A549 (cell line): ENCODE measurements around the gene GDF9. TPM values are rescaled to one million over a fixed set of nuclear protein-coding genes. Genes with fewer than 3 reads are reported as not detected.

ENCODE experiments used
- ATAC-seq, 2 experiments: fragments of 200-7000 bp in 1 of 2; fragments of >200 bp in 1 of 2; cut with Nextera tagmentation in 1 of 2; cut with Tn5 transposase in 1 of 2; 3 replicates each; pipeline versions ENCODE4 v1.8.0 to v1.9.1; 2018 to 2020; ENCODE audit warnings: mild to moderate bottlenecking in 1 of 2, moderate library complexity in 1 of 2
- CTCF ChIA-PET: fragments of 300-600 bp; sonication (Branson Sonifier 250); formaldehyde crosslinking; extraction: SDS; loops from one replicate; lab custom pipeline; 2021; ENCODE audit warnings: antibody characterized with exemption, inconsistent platforms; lab: Yijun Ruan, JAX
- POLR2A ChIA-PET: fragments of 350-600 bp; formaldehyde crosslinking; extraction: SDS; loops from one replicate; lab custom pipeline; 2021; ENCODE audit warnings: antibody characterized with exemption, inconsistent platforms; lab: Yijun Ruan, JAX
- DNase-seq, 2 experiments: peaks; one replicate each; pipeline versions ENCODE4 v3.0.0 to v3.0.0-alpha.2; 2011 to 2016; ENCODE audit warnings: low read depth in 1 of 2, low spot score in 1 of 2
- FAIRE-seq: peaks from 2 replicates; lab custom pipeline; 2011; peaks lifted over from hg19 to GRCh38; lab: Jason Lieb, UNC
- H3K27ac ChIP-seq, 2 experiments: fragments of >200 bp; sonication (Bioruptor Twin); formaldehyde crosslinking; 3 replicates each; pipeline ENCODE4 v1.5.1; 2016 to 2017
- H3K4me1 ChIP-seq: fragments of >200 bp; sonication (Bioruptor Twin); formaldehyde crosslinking; 3 replicates; pipeline ENCODE4 v1.6.1; 2016
- H3K4me2 ChIP-seq: fragments of >200 bp; sonication (Bioruptor Twin); formaldehyde crosslinking; 3 replicates; pipeline ENCODE4 v1.6.1; 2016
- H3K4me3 ChIP-seq: fragments of >200 bp; sonication (Bioruptor Twin); formaldehyde crosslinking; 3 replicates; pipeline ENCODE4 v1.5.1; 2016
- H3K9me3 ChIP-seq: fragments of >200 bp; sonication (Bioruptor Twin); formaldehyde crosslinking; 3 replicates; pipeline ENCODE4 v1.6.1; 2016
- ATOH8 ChIP-seq: fragments of 250-450 bp; sonication (Bioruptor Pico); IDR thresholded peaks from 2 replicates; pipeline ENCODE4 v1.5.0; 2020; ENCODE audit warnings: low read depth, mild to moderate bottlenecking, moderate library complexity
- BHLHE40 ChIP-seq: IDR thresholded peaks from 2 replicates; pipeline ENCODE4 v1.6.1; 2012; ENCODE audit warnings: low read depth, low read length, inconsistent platforms
- CBX2 ChIP-seq: fragments of 200-600 bp; sonication (generic); IDR thresholded peaks from 2 replicates; pipeline ENCODE4 v1.6.1; 2016; ENCODE audit warnings: low read depth, mild to moderate bottlenecking, borderline replicate concordance
- CEBPB ChIP-seq, 2 experiments: fragments of >200 bp in 1 of 2; sonication (Bioruptor Twin) in 1 of 2; formaldehyde crosslinking in 1 of 2; IDR thresholded peaks; 2 replicates each; pipeline ENCODE4 v1.6.1; 2012 to 2016
- CHD4 ChIP-seq: fragments of 200-600 bp; sonication (generic); IDR thresholded peaks from 2 replicates; pipeline ENCODE4 v1.6.1; 2016; ENCODE audit warnings: antibody characterized with exemption, mild to moderate bottlenecking, borderline replicate concordance
- E2F6 ChIP-seq: IDR thresholded peaks from 2 replicates; pipeline ENCODE4 v1.6.1; 2012; ENCODE audit warnings: low read depth, borderline replicate concordance
- EHF ChIP-seq: fragments of 250-450 bp; sonication (Bioruptor Pico); IDR thresholded peaks from 2 replicates; pipeline ENCODE4 v1.5.0; 2020; ENCODE audit warnings: mild to moderate bottlenecking
- EHMT2 ChIP-seq: fragments of 200-600 bp; sonication (generic); IDR thresholded peaks from 2 replicates; pipeline ENCODE4 v1.6.1; 2016; ENCODE audit warnings: antibody characterized with exemption, low read depth, mild to moderate bottlenecking, moderate library complexity
- ELK1 ChIP-seq: fragments of 150-350 bp; IDR thresholded peaks from 2 replicates; pipeline ENCODE4 v1.6.1; 2014; ENCODE audit warnings: low read depth, mild to moderate bottlenecking, low read length
- EP300 ChIP-seq, 2 experiments: fragments of >200 bp; sonication (Bioruptor Twin); formaldehyde crosslinking; IDR thresholded peaks; 2 replicates in 1 of 2; 3 replicates in 1 of 2; pipeline ENCODE4 v1.6.1; 2016 to 2017
- FOSL2 ChIP-seq, 2 experiments: fragments of 450-650 bp in 1 of 2; fragments of >200 bp in 1 of 2; sonication (Bioruptor Twin) in 1 of 2; formaldehyde crosslinking; IDR thresholded peaks; 2 replicates each; pipeline versions ENCODE4 v1.5.0 to v1.6.1; 2016 to 2020; ENCODE audit warnings: mild to moderate bottlenecking in 1 of 2, moderate library complexity in 1 of 2
- HDAC2 ChIP-seq: fragments of 200-600 bp; sonication (generic); IDR thresholded peaks from 2 replicates; pipeline ENCODE4 v1.6.1; 2016
- HMGXB4 ChIP-seq: fragments of 250-450 bp; sonication (Bioruptor Pico); IDR thresholded peaks from 2 replicates; pipeline ENCODE4 v1.5.0; 2021; ENCODE audit warnings: mild to moderate bottlenecking, moderate library complexity, borderline replicate concordance
- HOXB5 ChIP-seq: fragments of 250-450 bp; sonication (Bioruptor Pico); IDR thresholded peaks from 2 replicates; pipeline ENCODE4 v1.5.0; 2020; ENCODE audit warnings: mild to moderate bottlenecking, moderate library complexity
- JUN ChIP-seq, 2 experiments: fragments of >200 bp; sonication (Bioruptor Twin); formaldehyde crosslinking; IDR thresholded peaks; 2 replicates in 1 of 2; 3 replicates in 1 of 2; pipeline ENCODE4 v1.6.1; 2016 to 2017
- MAFK ChIP-seq: fragments of 450-650 bp; IDR thresholded peaks from 2 replicates; pipeline ENCODE4 v1.6.1; 2014; ENCODE audit not compliant: partially characterized antibody
- MAX ChIP-seq: IDR thresholded peaks from 2 replicates; pipeline ENCODE4 v1.6.1; 2012
- NPAS2 ChIP-seq: fragments of 250-450 bp; sonication (Bioruptor Pico); IDR thresholded peaks from 2 replicates; pipeline ENCODE4 v1.8.0; 2022; ENCODE audit warnings: mild to moderate bottlenecking, moderate library complexity, borderline replicate concordance
- NR3C1 ChIP-seq: fragments of >200 bp; sonication (Bioruptor Twin); formaldehyde crosslinking; IDR thresholded peaks from 3 replicates; pipeline ENCODE4 v1.6.1; 2017
- POLR2A ChIP-seq: IDR thresholded peaks from 2 replicates; pipeline ENCODE4 v1.6.1; 2012; ENCODE audit warnings: mild to moderate bottlenecking, low read length
- POLR2AphosphoS2 ChIP-seq: conservative IDR thresholded peaks from 2 replicates; pipeline ENCODE4 v1.6.1; 2012; ENCODE audit warnings: low read length, improper control_type of control experiment, inconsistent platforms
- RAD21 ChIP-seq, 2 experiments: fragments of >200 bp in 1 of 2; sonication (Bioruptor Twin) in 1 of 2; formaldehyde crosslinking in 1 of 2; IDR thresholded peaks in 1 of 2; conservative IDR thresholded peaks in 1 of 2; 2 replicates in 1 of 2; 3 replicates in 1 of 2; pipeline ENCODE4 v1.6.1; 2012 to 2018; ENCODE audit warnings: inconsistent platforms in 1 of 2
- RCOR1 ChIP-seq: fragments of 150-350 bp; IDR thresholded peaks from 2 replicates; pipeline ENCODE4 v1.6.1; 2014; ENCODE audit warnings: antibody characterized with exemption, low read length, low read depth
- SREBF2 ChIP-seq: fragments of 450-650 bp; IDR thresholded peaks from 2 replicates; pipeline ENCODE4 v1.6.1; 2014; ENCODE audit warnings: mild to moderate bottlenecking, moderate library complexity
- ZFP36 ChIP-seq: fragments of 450-650 bp; IDR thresholded peaks from 2 replicates; pipeline ENCODE4 v1.6.1; 2014; ENCODE audit warnings: borderline replicate concordance; ENCODE audit not compliant: partially characterized antibody
- WGBS: methylation state at CpG from one replicate; pipeline ENCODE4 v1.1.6; 2017; ENCODE audit errors: missing lambda C conversion rate; 5-methylcytosine and 5-hydroxymethylcytosine counted together
- polyA plus RNA-seq, 4 experiments: library from polyadenylated mRNA; depleted of rRNA in 3 of 4; stranded (reverse); fragments of >200 nt; fragmentation: RNase III in 1 of 4; extraction: RNeasy Plus Mini Kit Qiagen cat#74134 plus additional on column Dnase treatment in 1 of 4; gene quantifications; 2 replicates in 3 of 4; 3 replicates in 1 of 4; pipeline ENCODE4 v1.2.3, GENCODE V29; 2011 to 2017

GDF9 gene
- polyA plus RNA-seq, 2 of the 4 experiments (the other 2 are of a cell fraction): 0.49 to 0.85 TPM

GRCh38 chr5:132915681-132916080 is 49.4 kb upstream of the GDF9 start:
- TF ChIP-seq EP300 (IDR thresholded peaks at IDR 0.05) (no peak), MAX (no peak), EHMT2 (no peak), CHD4 (no peak), RCOR1 (no peak), HDAC2 (no peak), MAFK (no peak), EHF (CRISPR knock-in tag) (no peak), NPAS2 (no peak), ZFP36 (no peak), BHLHE40 (no peak), ATOH8 (CRISPR knock-in tag) (no peak), NR3C1 (no peak), ELK1 (no peak), RAD21 (conservative IDR thresholded peaks at IDR 0.05 in 1 of 2, IDR thresholded peaks at IDR 0.05 in 1 of 2) (no peak), JUN (IDR thresholded peaks at IDR 0.05) (no peak), E2F6 (no peak)
- Histone ChIP-seq H3K9me3 (no peaks in the 10 kb centered on the region), H3K4me3 (no peak overlapping the region), H3K4me2 (no peak overlapping the region), H3K27ac (no peak overlapping the region), H3K4me1 (no peaks in the 10 kb centered on the region)
- ATAC-seq: peak in 1 of 2 experiments; percentile 17; a peak in 1 of 6 replicates
- DNase-seq: no peak
- ChIA-PET CTCF (interaction anchor here (0.7 kb wide), 2 partner anchors 10 to 164 kb away, joined by 3 read pairs; no protein-coding TSS in a partner anchor), POLR2A (no interaction called here)
- no peak for FAIRE-seq
- 81% methylated on average over 5 of the region's 5 CpGs for WGBS

- TF ChIP-seq POLR2A (no peak), CHD4 (no peak), HOXB5 (no peak), SREBF2 (no peak), CBX2 (no peak), HMGXB4 (CRISPR knock-in tag) (no peak), POLR2AphosphoS2 (no peak), FOSL2 (IDR thresholded peaks at IDR 0.05) (no peak), FOSL2 (CRISPR knock-in tag; IDR thresholded peaks at IDR 0.05) (no peak), CEBPB (IDR thresholded peaks at IDR 0.05) (no peak)
- FAIRE-seq: no peak
- CTCF ChIA-PET: interaction anchor here (0.8 kb wide), 1 partner anchor 357 kb away, joined by 3 read pairs; no protein-coding TSS in a partner anchor
- POLR2A ChIA-PET: no interaction called here
- no peak overlapping the region for H3K27ac ChIP-seq
- H3K4me2 ChIP-seq: no peak overlapping the region
- no peak for ATAC-seq
- no peaks in the 10 kb centered on the region for H3K9me3 ChIP-seq
- no peak for DNase-seq
- no peak overlapping the region for H3K4me3 ChIP-seq
- no peaks in the 10 kb centered on the region for H3K4me1 ChIP-seq
- WGBS: 96% methylated on average over 1 of the region's 1 CpG
Measured at GRCh38 chr5:132909702-132910101, 43.4 kb upstream of the GDF9 start.
